Fibroblast of villous mesenchyme (primary cell): ENCODE data around the gene ALAS2. TPM values are rescaled to one million over a fixed set of nuclear protein-coding genes. Genes with fewer than 3 reads are reported as not detected.

Source experiments
- DNase-seq: peaks from one replicate; pipeline ENCODE4 v3.0.0-alpha.2; 2010; ENCODE audit warnings: low read depth
- H3K4me3 ChIP-seq: 2 replicates; pipeline ENCODE4 v1.5.1; 2011; ENCODE audit warnings: low read depth, mild to moderate bottlenecking, low read length
- CTCF ChIP-seq: IDR thresholded peaks from 2 replicates; pipeline ENCODE4 v1.5.1; 2012; ENCODE audit warnings: low read depth, mild to moderate bottlenecking, low read length; ENCODE audit not compliant: insufficient read depth
- total RNA-seq: library from RNA; depleted of rRNA; stranded (reverse); fragments of >200 nt; gene quantifications from 2 replicates; pipeline ENCODE4 v1.2.3, GENCODE V29; 2012

The ALAS2 gene
- total RNA-seq, 1 donor = not detected

- DNase-seq = no peak
- H3K4me3 ChIP-seq = no peak overlapping the region
- TF ChIP-seq CTCF = no peak
Measured at GRCh38 chrX:55041514-55041913, 10.7 kb upstream of the ALAS2 start.

- no peak overlapping the region for H3K4me3 ChIP-seq
- no peak for DNase-seq
- no peak for TF ChIP-seq CTCF
Measured at GRCh38 chrX:55039471-55039870, 8.7 kb upstream of the ALAS2 start.

GRCh38 chrX:55033429-55033828 lies 2.7 kb upstream of the ALAS2 start:
- no peak for DNase-seq
- no peak for TF ChIP-seq CTCF
- H3K4me3 ChIP-seq = no peak overlapping the region

GRCh38 chrX:55029291-55029690 lies 1.5 kb downstream of the ALAS2 start:
- no peak overlapping the region for H3K4me3 ChIP-seq
- no peak for TF ChIP-seq CTCF
- no peak for DNase-seq

GRCh38 chrX:55028611-55029010 lies 2.2 kb downstream of the ALAS2 start:
- H3K4me3 ChIP-seq = no peak overlapping the region
- TF ChIP-seq CTCF = no peak
- DNase-seq = no peak

- no peak overlapping the region for H3K4me3 ChIP-seq
- no peak for DNase-seq
- no peak for TF ChIP-seq CTCF
Measured at GRCh38 chrX:55028040-55028439, 2.7 kb downstream of the ALAS2 start.

- TF ChIP-seq CTCF = no peak
- no peak overlapping the region for H3K4me3 ChIP-seq
- DNase-seq = no peak
Measured at GRCh38 chrX:55026840-55027239, 3.9 kb downstream of the ALAS2 start.
